Astrocyte of the hippocampus (primary cell): ENCODE measurements around the gene HVCN1.
A peak's percentile ranks its signal among the peaks of the same experiment; 100 is the strongest.

Experiments used
- DNase-seq: peaks from one replicate; pipeline ENCODE4 v3.0.0; 2011; ENCODE audit warnings: low read depth, low spot score

HVCN1 gene

GRCh38 chr12:110699591-110700445, 10.9 kb upstream of the HVCN1 start:
- DNase-seq, result no peak

- DNase-seq, result peak; percentile 82
Measured at GRCh38 chr12:110698171-110698902, 9.4 kb upstream of the HVCN1 start.

- DNase-seq, result no peak
Measured at GRCh38 chr12:110697236-110697635, 8.3 kb upstream of the HVCN1 start.

- no peak for DNase-seq
Measured at GRCh38 chr12:110696283-110696682, 7.4 kb upstream of the HVCN1 start.

- no peak for DNase-seq
Measured at GRCh38 chr12:110694330-110694901, 5.5 kb upstream of the HVCN1 start.

- no peak for DNase-seq
Measured at GRCh38 chr12:110693731-110694130, 4.8 kb upstream of the HVCN1 start.

GRCh38 chr12:110690127-110690430, 1.2 kb upstream of the HVCN1 start:
- no peak for DNase-seq

- DNase-seq, result peak; percentile 47
Measured at GRCh38 chr12:110689281-110690126, 589 bp upstream of the HVCN1 start.

GRCh38 chr12:110687396-110688169, 1.3 kb downstream of the HVCN1 start:
- DNase-seq, result no peak

GRCh38 chr12:110686294-110686903, 2.5 kb downstream of the HVCN1 start:
- no peak for DNase-seq

GRCh38 chr12:110684312-110684836, 4.5 kb downstream of the HVCN1 start:
- DNase-seq, result no peak

- DNase-seq, result no peak
Measured at GRCh38 chr12:110683888-110684287, 5.0 kb downstream of the HVCN1 start.

- DNase-seq, result no peak
Measured at GRCh38 chr12:110680032-110680431, 8.9 kb downstream of the HVCN1 start.

GRCh38 chr12:110679201-110679600, 9.7 kb downstream of the HVCN1 start:
- DNase-seq, result no peak

GRCh38 chr12:110677982-110678381, 10.9 kb downstream of the HVCN1 start:
- DNase-seq, result no peak

GRCh38 chr12:110677206-110677911, 11.6 kb downstream of the HVCN1 start:
- no peak for DNase-seq

- DNase-seq, result no peak
Measured at GRCh38 chr12:110676171-110676570, 12.7 kb downstream of the HVCN1 start.

GRCh38 chr12:110670161-110670701, 18.7 kb downstream of the HVCN1 start:
- no peak for DNase-seq

- DNase-seq, result no peak
Measured at GRCh38 chr12:110669193-110669502, 19.8 kb downstream of the HVCN1 start.
